ENCODE results near the gene ARHGAP15.

ARHGAP15 gene

DNA sequence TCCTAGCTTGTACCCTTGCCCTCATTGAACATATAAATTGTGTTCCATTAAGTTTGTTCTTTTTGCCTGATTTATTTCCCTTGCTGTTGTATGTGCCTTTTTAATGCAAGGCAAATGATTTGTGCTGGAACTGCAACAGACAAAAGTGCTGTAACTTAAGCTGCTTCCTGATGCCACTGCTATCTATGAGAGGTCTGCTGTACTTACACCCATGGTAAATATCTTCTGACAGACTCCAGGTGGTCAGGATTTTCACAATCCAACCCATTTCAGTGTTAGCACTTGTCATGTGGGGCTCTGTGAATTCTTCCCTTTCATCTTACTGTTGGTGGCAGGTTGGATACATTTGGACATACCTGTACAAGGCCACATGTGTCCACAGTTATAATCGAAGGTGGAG is 63.5 kb downstream of the ARHGAP15 start:
- TF ChIP-seq, protein P1, sequence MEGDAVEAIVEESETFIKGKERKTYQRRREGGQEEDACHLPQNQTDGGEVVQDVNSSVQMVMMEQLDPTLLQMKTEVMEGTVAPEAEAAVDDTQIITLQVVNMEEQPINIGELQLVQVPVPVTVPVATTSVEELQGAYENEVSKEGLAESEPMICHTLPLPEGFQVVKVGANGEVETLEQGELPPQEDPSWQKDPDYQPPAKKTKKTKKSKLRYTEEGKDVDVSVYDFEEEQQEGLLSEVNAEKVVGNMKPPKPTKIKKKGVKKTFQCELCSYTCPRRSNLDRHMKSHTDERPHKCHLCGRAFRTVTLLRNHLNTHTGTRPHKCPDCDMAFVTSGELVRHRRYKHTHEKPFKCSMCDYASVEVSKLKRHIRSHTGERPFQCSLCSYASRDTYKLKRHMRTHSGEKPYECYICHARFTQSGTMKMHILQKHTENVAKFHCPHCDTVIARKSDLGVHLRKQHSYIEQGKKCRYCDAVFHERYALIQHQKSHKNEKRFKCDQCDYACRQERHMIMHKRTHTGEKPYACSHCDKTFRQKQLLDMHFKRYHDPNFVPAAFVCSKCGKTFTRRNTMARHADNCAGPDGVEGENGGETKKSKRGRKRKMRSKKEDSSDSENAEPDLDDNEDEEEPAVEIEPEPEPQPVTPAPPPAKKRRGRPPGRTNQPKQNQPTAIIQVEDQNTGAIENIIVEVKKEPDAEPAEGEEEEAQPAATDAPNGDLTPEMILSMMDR (IDR thresholded peaks at IDR 0.05; ENCODE audit: borderline replicate concordance, insufficient read depth, low read depth, low read length) = no peak
- no peak overlapping the region for H3K4me3 ChIP-seq (ENCODE audit: low read depth, low read length)

DNA sequence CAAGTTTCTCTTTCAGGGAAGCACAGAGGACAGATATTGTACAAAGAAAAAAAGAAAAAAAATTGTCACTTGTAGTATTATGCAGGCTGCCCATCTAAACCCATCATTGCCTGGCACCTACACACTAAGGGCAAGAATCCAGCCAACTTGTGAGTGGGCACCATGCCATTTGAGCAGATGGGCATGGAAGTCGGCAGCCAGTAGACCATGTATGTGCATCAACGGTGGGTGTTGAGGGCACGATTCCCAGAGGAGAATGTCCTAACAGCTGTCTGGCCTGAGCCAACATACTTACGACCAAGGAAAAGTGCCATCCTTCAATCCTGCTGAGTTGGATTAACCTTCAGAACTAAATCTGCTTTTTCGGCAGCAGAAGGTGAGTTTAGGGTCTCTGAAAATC is 63.9 kb downstream of the ARHGAP15 start:
- TF ChIP-seq, protein P1 (IDR thresholded peaks at IDR 0.05; ENCODE audit: borderline replicate concordance, insufficient read depth, low read depth, low read length) = no peak
- H3K4me3 ChIP-seq (ENCODE audit: low read depth, low read length) = no peak overlapping the region

DNA sequence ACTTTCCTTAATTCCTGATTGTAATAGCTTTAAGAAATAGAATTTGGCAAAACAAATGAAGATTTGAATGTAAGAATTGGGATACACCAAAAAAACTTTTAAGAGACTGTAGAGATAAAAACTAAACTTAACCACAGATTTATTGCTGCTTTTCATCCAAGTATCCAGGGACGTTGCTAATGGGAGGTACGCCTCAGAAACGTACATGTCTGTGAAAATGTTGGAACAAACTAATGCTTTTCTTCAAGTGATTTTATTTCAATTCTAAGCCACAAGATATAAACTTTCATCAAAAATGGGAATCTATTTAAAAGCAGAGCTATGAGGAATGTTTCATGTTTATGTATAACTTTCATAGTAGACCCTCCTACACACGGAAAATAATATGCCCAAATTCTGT is 66.3 kb downstream of the ARHGAP15 start:
- TF ChIP-seq, protein P1 (IDR thresholded peaks at IDR 0.05; ENCODE audit: borderline replicate concordance, insufficient read depth, low read depth, low read length) = no peak
- no peak overlapping the region for H3K4me3 ChIP-seq (ENCODE audit: low read depth, low read length)

DNA sequence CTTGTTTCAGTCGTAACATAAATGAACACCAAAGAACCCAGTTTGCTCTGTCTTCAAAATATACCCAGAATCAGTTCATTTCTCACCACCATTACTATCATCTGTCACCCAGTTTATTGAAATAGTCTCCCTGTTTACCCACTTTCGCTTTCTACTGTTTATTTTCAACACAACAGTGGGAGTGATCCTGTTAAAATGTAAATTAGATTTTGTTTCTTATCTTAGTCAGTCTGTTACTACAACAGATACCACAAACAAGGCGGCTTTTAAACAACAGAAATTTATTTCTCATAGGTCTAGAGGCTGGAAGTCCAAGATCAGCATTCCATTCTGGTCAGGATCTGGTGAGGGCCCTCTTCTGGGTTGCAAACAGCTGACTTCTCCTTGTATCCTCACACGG is 74.8 kb downstream of the ARHGAP15 start:
- no peak overlapping the region for H3K4me3 ChIP-seq (ENCODE audit: low read depth, low read length)
- TF ChIP-seq, protein P1 (IDR thresholded peaks at IDR 0.05; ENCODE audit: borderline replicate concordance, insufficient read depth, low read depth, low read length) = no peak

DNA sequence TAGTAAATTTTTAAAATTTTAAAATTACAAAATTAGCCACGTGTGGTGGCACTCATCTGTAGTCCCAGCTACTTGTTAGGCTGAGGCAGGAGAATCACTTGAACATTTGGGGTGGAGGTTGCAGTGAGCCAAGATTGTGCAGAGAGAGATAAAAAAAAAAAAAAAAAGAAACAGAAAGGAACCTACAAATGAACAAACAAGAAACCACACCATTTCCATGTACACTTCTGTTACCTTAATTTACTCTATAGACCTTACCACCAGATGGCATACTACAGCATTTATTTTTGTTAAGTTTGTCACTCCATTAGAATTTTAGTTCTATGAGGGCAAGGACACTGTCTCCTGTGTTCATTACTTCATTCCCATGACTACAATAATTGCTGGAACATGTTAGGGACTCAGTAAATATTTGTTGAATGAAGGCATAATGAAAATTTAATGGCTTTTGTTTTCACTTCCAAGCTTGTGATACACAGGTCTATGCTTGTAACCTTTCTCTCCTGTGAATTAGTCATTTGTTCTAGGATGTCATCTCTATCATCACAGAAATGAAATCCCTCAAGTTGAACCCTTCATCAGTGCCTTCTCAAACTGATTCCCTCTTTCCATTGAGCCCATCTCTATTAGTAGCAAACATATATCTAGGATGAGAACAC is 76.0 kb downstream of the ARHGAP15 start:
- no peak overlapping the region for H3K4me3 ChIP-seq (ENCODE audit: low read depth, low read length)
- TF ChIP-seq, protein P1 (IDR thresholded peaks at IDR 0.05; ENCODE audit: borderline replicate concordance, insufficient read depth, low read depth, low read length) = peak; percentile 8; the same call in 1 of the 2 replicates

DNA sequence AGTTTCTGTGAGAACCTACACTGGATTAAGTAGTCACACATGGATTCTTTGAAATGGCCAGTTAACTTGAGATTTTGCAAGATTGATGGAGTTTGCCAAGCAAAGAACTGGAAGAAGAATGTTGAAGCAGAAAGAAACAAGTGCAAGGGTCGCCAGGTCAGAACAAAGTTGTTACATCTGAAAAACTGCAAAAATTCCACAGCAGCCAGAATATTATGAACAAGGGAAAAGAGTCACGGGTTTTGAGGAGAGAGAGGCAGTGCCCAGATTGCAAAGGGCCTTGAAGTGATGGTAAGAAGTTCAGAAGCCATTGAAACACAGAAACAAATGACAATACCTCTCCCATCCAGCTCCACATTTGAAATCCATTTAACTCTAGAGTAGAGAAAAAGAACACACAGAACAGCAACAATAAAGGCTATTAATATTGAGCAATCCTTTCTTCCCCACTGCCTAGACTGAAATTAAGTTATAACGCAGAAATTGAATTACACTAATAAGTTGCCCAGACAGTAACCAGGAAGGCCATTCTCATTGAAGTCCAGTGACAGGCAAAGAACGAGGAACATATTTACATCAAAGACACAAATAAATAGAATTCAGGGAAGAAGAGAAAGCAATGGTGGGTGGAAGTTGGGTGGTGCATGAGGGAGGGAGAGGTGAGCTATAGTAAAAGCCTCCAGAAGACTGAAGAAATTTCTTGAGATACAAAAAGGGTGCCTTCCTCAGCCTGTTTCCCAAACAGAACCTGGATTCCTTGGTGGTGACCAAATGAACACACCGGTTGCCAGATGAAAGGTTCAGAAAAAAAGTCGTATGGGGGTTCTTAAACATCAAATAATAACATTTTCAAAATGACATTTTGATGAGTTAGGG is 80.6 kb downstream of the ARHGAP15 start:
- no peak overlapping the region for H3K4me3 ChIP-seq (ENCODE audit: low read depth, low read length)
- TF ChIP-seq, protein P1 (IDR thresholded peaks at IDR 0.05; ENCODE audit: borderline replicate concordance, insufficient read depth, low read depth, low read length) = no peak

DNA sequence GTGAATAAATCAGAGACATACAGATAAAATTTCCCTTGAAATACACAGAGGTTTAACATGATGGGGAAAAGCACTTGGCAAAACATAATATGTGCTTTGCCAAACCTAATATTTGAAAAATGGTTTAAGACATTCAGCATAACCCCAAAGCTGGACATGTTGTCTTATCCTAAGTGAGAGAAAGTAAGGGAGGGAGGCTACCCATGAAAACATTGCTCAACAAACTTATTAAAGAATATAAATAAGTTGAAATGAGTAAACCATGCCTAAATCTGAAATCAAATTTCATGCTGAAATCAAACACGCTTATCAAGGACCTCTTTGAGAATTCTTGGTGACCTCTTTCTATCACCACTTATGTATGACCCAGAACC is 81.2 kb downstream of the ARHGAP15 start:
- TF ChIP-seq, protein P1 (IDR thresholded peaks at IDR 0.05; ENCODE audit: borderline replicate concordance, insufficient read depth, low read depth, low read length) = no peak
- H3K4me3 ChIP-seq (ENCODE audit: low read depth, low read length) = no peak overlapping the region

Measured in GM12875 (cell line).